Left hindlimb (tissue), 1 donor: Measurements from ENCODE around the gene ITPR1.

ENCODE experiments used
- DNase-seq: peaks from one replicate; pipeline ENCODE4 v3.0.0-alpha.2; 2018

ITPR1 gene

DNA sequence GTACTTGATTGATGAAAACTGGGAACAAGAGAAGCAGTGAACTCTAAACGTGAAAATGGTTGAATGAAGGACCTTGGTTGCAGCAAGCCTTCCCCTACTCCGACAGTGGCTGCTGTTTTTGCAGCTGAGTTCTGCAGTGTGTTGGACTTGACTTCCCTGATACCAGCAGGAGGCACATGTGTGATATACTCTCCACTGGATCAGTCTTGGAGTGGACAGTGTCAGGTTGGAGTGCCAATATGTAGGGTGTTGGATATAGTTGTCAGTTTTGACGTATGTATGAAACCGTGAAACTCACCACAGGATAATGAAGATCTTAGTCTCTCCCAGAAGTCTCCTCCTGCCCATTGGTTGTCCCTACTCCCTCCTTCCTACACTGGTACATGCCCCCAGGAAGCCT lies 106.5 kb downstream of the ITPR1 start:
- no peak for DNase-seq

GRCh38 chr3:4600493-4600892 lies 107.3 kb downstream of the ITPR1 start:
- no peak for DNase-seq

GRCh38 chr3:4601892-4602291 lies 108.7 kb downstream of the ITPR1 start:
- DNase-seq: no peak

DNA sequence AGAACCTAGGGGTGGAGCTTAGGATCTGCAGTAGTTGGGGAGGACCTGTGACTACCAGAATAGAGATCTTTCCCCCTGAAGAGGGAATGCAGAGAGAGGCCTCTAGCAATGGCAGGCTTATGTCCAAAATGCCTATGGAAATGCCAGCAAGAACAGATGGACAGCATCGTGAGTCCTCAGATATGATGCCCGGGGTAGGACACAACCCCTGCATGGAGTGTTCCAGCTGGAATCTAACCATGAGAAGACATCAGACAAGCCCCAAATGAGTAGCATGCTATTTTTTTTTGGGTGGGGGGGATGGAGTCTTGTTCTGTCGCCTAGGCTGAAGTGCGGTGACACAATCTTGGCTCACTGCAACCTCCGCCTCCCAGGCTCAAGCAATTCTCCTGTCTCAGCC lies 111.5 kb downstream of the ITPR1 start:
- no peak for DNase-seq

DNA sequence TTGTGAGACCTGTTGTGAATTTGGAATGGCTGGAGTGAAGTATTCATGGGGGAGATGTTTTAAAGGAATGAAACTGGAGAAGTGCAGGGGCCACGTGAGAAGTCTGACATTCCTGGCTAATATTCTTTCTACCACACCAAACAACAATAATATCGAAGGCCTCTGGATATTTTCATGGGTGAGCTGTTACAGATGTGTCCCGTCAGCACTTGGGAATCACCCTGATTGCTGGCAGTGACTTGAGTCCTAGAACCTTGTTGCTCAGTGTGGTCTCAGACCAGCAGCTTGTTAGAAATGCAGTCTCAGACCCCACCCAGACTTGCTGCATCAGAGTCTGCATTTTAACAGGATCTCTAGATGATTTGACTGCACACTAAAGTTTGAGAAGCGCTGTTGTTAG lies 113.8 kb downstream of the ITPR1 start:
- no peak for DNase-seq

DNA sequence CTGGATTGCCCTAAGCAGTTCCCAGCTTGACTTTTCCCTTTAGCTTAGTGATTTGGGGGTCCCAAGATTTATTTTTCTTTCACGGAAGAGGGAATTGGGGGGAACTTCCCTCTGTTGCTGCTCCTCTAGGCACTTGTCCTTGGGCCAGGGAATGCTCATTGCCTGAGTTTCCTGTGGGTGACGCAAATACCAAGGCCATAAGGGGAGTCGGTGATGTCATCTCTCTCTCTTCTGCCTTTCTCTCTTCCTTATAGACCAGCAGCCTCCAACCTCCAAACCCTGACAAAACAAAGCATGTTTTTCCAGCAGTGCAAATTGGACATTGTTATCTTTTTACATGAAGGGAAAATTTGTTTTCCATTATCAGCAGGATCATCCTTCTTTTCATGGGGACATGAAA lies 120.2 kb downstream of the ITPR1 start:
- no peak for DNase-seq

DNA sequence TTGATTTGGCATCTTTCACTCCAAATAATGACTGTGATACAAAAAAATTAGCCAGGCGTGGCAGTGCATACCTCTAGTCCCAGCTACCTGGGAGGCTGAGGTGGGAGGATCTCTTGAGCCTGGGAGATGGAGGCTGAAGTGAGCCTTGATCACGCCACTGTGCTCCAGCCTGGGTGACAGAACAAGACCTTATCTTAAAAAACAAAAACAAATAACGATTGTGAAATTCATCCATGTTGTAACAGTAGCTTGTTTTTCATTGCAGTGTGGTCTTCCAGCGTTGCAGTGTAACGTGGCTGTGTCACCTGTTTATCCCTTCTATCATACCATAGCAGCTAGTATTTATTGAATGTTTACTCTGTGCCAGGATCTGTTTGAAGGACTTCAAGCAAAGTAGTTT lies 120.9 kb downstream of the ITPR1 start:
- no peak for DNase-seq

GRCh38 chr3:4614927-4615326 lies 121.8 kb downstream of the ITPR1 start:
- no peak for DNase-seq

- no peak for DNase-seq
Observed at GRCh38 chr3:4615750-4616149, 122.6 kb downstream of the ITPR1 start.

DNA sequence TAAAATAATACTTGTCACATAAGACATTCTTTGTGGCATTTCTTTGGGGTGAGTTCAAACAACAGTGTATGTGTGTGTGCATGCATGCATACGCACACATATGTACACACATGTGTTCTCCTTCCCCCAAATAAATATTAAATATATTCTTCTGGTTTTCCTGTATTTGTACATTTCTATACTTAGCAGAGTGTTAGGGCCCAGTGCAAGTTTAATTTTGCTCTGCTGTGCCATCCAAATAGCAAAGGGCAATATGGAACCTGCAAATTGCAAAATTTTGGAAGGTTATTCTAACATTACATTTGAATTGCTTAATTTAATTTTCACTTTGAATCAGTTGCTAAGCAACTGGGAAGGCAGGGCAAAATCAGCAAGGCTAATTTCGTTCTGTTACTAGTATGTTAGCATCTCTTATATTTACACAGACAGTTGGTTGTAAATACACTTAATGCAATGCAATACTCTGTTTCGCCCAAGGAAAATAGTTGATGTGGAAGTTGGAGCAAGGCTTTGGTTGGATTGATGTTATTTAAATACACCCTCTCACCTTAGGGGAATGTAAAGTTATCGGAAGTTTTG lies 130.4 kb downstream of the ITPR1 start:
- no peak for DNase-seq

DNA sequence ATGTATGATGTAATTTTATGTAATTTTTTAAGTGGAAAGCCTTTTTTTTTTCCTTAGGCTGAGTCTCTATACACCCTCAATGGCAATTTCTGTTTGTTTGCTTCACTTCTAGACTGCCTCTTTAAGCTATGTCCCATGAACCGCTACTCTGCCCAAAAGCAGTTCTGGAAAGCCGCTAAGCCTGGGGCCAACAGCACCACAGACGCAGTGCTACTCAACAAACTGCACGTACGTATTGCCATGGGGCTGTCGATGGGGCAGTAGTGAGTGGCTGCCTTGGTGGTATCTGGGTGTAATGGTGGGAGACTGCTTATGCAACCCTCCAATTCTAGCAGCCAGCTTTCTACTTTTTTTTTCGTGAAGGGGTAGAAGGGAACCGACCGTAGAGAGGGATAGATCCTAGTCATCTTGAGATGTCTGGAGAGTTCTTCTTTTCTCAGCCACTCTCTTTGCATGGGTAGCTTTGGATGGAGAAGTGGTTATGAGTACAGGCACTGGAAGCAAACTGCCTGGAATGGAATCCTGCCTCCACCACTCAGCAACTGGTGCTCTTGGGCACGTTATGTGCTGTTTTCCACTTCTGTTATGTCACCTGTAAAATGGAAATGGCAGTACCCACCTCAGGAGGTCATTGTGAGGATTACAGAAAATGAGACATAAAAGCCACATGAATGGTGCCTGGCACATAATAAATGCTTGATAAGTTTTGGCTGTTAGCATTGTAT lies 134.7 kb downstream of the ITPR1 start:
- no peak for DNase-seq

- no peak for DNase-seq
Observed at GRCh38 chr3:4629095-4630007, 136.2 kb downstream of the ITPR1 start.

DNA sequence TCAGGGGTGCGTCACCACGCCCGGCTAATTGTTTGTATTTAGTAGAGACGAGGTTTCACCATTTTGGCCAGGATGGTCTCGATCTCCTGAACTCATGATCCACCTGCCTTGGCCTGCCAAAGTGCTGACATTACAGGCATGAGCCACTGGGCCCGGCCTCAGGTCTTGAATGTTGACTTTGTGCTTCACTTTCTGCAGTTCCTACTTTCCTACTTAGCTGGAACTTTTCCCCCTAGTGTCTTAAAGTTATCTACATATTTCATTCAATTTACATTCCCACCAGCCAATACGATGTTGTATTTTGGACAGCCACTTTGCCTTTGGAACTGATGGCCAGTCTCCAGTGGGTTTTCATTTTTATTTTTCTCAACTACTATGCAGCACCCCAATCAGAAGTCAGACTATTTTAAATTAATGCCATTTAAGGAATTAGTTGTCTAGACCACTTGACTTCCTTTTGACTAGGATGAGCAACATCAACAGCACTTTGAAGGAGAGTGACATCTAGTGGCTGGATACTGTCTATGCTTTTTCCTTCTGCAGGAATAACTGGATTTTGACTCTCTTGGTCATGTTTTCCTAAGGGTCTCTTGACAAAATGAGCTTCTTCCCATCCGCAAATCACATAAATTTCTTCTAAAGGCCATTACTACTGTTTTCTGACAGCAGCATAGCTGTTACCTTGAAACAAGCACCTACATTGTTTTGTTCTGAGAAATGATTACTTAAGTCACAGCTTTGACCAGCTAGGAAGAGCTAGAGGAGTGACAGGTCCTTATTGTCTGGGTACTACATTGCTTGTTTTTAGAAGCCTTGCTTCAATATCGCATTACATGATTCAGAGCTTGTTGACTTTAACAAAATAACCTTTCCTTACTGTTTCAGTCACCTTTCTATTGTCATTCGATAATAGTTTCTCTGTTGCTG lies 140.2 kb downstream of the ITPR1 start:
- no peak for DNase-seq

DNA sequence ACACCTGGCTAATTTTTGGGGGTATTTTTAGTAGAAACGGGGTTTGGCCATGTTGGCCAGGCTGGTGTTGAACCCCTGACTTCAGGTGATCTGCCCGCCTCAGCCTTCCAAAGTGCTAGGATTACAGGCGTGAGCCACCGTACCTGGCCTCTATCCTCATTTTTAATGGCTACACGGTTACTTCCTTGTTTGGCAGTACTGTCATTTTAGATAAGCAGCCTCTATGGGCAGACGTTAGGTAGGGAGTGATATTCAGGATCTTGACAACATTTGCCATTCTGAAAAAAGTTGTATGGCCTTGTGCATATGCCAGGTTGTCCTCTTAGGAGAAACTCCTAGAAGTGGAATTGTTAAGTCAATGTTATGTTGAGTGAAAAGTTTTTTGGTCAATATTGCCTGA lies 141.7 kb downstream of the ITPR1 start:
- DNase-seq: no peak

DNA sequence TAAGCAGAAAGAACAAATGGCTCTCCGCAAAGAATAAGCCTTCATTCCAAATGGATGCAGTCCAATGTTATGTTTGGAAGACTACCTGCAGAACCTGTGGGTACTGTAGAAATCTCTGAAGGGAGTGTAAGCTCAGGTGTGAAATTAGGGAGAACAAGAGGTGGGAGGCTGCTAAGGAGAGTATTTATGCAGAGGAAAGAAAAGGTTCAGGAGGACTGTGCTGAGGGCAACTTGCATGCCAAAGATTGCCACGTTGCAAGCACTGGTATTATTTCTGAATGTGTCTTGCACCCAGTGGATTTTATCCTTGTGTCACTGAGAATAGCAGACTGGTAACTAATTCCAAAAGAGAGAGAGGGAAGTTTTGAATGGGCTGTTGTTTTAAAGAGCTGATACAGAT lies 144.1 kb downstream of the ITPR1 start:
- DNase-seq: no peak

- DNase-seq: no peak
Observed at GRCh38 chr3:4641863-4642563, 148.9 kb downstream of the ITPR1 start.

GRCh38 chr3:4642611-4643010 lies 149.5 kb downstream of the ITPR1 start:
- no peak for DNase-seq

DNA sequence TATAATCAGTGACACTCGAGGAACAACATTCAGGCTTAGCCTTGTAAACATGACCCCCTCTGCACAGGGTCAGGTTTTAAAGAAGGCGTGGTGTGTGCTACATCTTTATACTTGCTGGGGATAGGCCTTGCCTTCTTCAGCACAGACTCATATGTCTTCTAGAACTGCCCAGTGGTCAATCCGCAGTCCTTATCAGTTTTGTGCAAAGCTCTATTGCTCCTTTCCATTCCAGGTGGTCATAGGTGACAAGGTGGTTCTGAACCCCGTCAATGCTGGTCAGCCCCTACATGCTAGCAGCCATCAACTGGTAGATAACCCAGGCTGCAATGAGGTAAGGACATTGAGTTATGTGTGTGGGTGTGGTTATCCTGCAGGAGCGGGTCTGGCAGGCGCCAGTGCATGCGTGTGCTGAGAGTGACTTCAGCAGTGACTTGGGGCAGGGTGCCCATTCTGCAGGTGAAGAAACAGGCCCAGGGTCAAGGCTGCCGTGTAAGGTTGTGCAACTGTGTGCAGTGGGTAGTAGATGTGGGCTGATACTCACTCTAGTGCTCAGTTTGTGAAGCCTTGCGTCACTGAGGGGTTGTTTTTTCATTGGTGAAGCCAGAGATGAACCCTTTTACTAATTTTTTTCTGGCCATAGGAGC lies 150.9 kb downstream of the ITPR1 start:
- no peak for DNase-seq

- DNase-seq: no peak
Observed at GRCh38 chr3:4644951-4645350, 151.8 kb downstream of the ITPR1 start.

- DNase-seq: no peak
Observed at GRCh38 chr3:4645468-4645867, 152.3 kb downstream of the ITPR1 start.

- no peak for DNase-seq
Observed at GRCh38 chr3:4647411-4647810, 154.3 kb downstream of the ITPR1 start.
